ENCODE data around the gene NEAT1.

GRCh38 chr11:65418681-65419459 is 3.7 kb upstream of the NEAT1 start:
- TF ChIP-seq EZH2 (IDR thresholded peaks at IDR 0.05) = no peak
- peak; percentile 87 for TF ChIP-seq POLR2A (IDR thresholded peaks at IDR 0.05; ENCODE audit: borderline replicate concordance, extremely low read depth, insufficient read depth, insufficient read length)
- TF ChIP-seq SRF (IDR thresholded peaks at IDR 0.05; ENCODE audit: low read depth) = no peak
- TF ChIP-seq CTCF (IDR thresholded peaks at IDR 0.05 in 2 of 3, conservative IDR thresholded peaks at IDR 0.05 in 1 of 3; ENCODE audit: borderline replicate concordance in 1 of 3, insufficient read depth in 1 of 3, low read depth in 2 of 3, low read length in 2 of 3) = no peak
- no peak for TF ChIP-seq YY1 (IDR thresholded peaks at IDR 0.05; ENCODE audit: extremely low read depth, insufficient replicate concordance, low read depth, low read length)
- peak; percentile 72 for TF ChIP-seq POLR2AphosphoS5 (IDR thresholded peaks at IDR 0.05; ENCODE audit: low read depth, low read length)
- TF ChIP-seq REST (IDR thresholded peaks at IDR 0.05; ENCODE audit: low read depth) = no peak
